Measurements from ENCODE around the gene ARHGAP20. TPM values are rescaled to one million over a fixed set of nuclear protein-coding genes. Genes with fewer than 3 reads are reported as not detected.

ARHGAP20 gene
- total and polyA plus RNA-seq, 2 of the 4 experiments (the other 2 are of a cell fraction) = 1.4 to 2.5 TPM

GRCh38 chr11:110566577-110566976, 145.7 kb downstream of the ARHGAP20 start:
- H4K8ac ChIP-seq (ENCODE audit: low read depth in 2 of 2, low read length in 2 of 2) = no peak overlapping the region
- H3K9ac ChIP-seq (ENCODE audit: low read depth, low read length) = no peak overlapping the region
- no peaks in the 10 kb centered on the region for H3K9me3 ChIP-seq (ENCODE audit: control insufficient read depth, insufficient read depth, low read length)
- CTCF ChIA-PET = no interaction called here
- no TSS peak for BruUV-seq (replicated peaks)
- no peak overlapping the region for H2BK5ac ChIP-seq (ENCODE audit: low read depth, low read length, poor library complexity, severe bottlenecking)
- no peak overlapping the region for H3K14ac ChIP-seq (replicated peaks; ENCODE audit: low read depth, low read length)
- no peaks in the 10 kb centered on the region for H3K79me1 ChIP-seq (ENCODE audit: low read depth in 1 of 2, low read length in 2 of 2)
- DNase-seq = no peak
- H2AK9ac ChIP-seq (replicated peaks; ENCODE audit: low read depth, low read length, poor library complexity) = no peak overlapping the region
- H4K91ac ChIP-seq (ENCODE audit: insufficient read depth, low read depth, low read length) = no peak overlapping the region
- H3K4me1 ChIP-seq (ENCODE audit: control insufficient read depth, insufficient read depth, low read length) = peaks cover 8% of the 10 kb centered on the region; the same call in 1 of the 2 replicates
- WGBS, 2 experiments (ENCODE audit: extremely low coverage in 2 of 2, insufficient read length in 1 of 2) = 100% methylated on average over 1 of the region's 2 CpGs; no CpG with 5 or more reads in 1 of the 2 experiments
- H3K27me3 ChIP-seq (ENCODE audit: control insufficient read depth, insufficient read depth, low read length) = no peaks in the 10 kb centered on the region
- no peak overlapping the region for H3K4me2 ChIP-seq (ENCODE audit: low read depth, low read length)
- TF ChIP-seq ELK1 (IDR thresholded peaks at IDR 0.05; ENCODE audit: borderline replicate concordance, low read depth, low read length) (no peak), CEBPB (IDR thresholded peaks at IDR 0.05; ENCODE audit: low read depth, low read length) (no peak), RCOR1 (IDR thresholded peaks at IDR 0.05; ENCODE audit: insufficient replicate concordance, low read length) (no peak), USF2 (IDR thresholded peaks at IDR 0.05; ENCODE audit: low read depth, low read length) (no peak), RFX5 (IDR thresholded peaks at IDR 0.05; ENCODE audit: low read depth, low read length) (no peak), MAFK (IDR thresholded peaks at IDR 0.05; ENCODE audit: low read depth, low read length) (no peak), POLR2A (IDR thresholded peaks at IDR 0.05; ENCODE audit: low read depth, low read length) (no peak)
- no peak overlapping the region for H3K4ac ChIP-seq (ENCODE audit: low read depth, low read length)
- in situ Hi-C loops (cut with MboI; ENCODE audit: low sequenced_read_pairs) (no loop called here), dilution Hi-C loops (cut with HindIII; ENCODE audit: low sequenced_read_pairs, unreplicated experiment) (no loop called here), intact Hi-C loops (cut with micrococcal nuclease) (loop anchor here (5.0 kb wide), 2 partner anchors 94 to 666 kb away; no protein-coding TSS in a partner anchor)
- no peak overlapping the region for H2AFZ ChIP-seq (replicated peaks; ENCODE audit: low read length, poor library complexity)
- H2BK20ac ChIP-seq (ENCODE audit: low read depth, low read length) = no peak overlapping the region
- no peak overlapping the region for H2BK15ac ChIP-seq (ENCODE audit: low read depth, low read length)
- ATAC-seq (ENCODE audit: low read depth) = no peak
- H3K23ac ChIP-seq (ENCODE audit: low read depth, low read length) = no peak overlapping the region
- H3K56ac ChIP-seq (ENCODE audit: extremely low read depth, insufficient read depth, low read length) = no peak overlapping the region
- H3K18ac ChIP-seq (ENCODE audit: low read depth, low read length) = no peak overlapping the region
- peaks cover 2% of the 10 kb centered on the region; the same call in 1 of the 2 replicates for H3K9me1 ChIP-seq (ENCODE audit: insufficient read depth, low read length)
- no peaks in the 10 kb centered on the region for H4K20me1 ChIP-seq (ENCODE audit: insufficient read depth, low read length)
- POLR2A ChIA-PET (ENCODE audit: unreplicated experiment) = no interaction called here
- H3K27ac ChIP-seq (ENCODE audit: insufficient read depth, low read length) = no peak overlapping the region
- no peaks in the 10 kb centered on the region for H3K36me3 ChIP-seq (ENCODE audit: control insufficient read depth, insufficient read depth, low read length)
- H2BK120ac ChIP-seq (ENCODE audit: low read depth, low read length) = no peak overlapping the region
- no peak overlapping the region for H4K5ac ChIP-seq (ENCODE audit: low read depth, low read length)
- no peak overlapping the region for H3K4me3 ChIP-seq (ENCODE audit: insufficient read depth, low read depth, low read length)
- H2AK5ac ChIP-seq (ENCODE audit: low read depth, low read length) = peak overlapping the region; percentile 56; the same call in 1 of the 2 replicates
